ENCODE data around the gene NANOS3.

NANOS3 gene

DNA sequence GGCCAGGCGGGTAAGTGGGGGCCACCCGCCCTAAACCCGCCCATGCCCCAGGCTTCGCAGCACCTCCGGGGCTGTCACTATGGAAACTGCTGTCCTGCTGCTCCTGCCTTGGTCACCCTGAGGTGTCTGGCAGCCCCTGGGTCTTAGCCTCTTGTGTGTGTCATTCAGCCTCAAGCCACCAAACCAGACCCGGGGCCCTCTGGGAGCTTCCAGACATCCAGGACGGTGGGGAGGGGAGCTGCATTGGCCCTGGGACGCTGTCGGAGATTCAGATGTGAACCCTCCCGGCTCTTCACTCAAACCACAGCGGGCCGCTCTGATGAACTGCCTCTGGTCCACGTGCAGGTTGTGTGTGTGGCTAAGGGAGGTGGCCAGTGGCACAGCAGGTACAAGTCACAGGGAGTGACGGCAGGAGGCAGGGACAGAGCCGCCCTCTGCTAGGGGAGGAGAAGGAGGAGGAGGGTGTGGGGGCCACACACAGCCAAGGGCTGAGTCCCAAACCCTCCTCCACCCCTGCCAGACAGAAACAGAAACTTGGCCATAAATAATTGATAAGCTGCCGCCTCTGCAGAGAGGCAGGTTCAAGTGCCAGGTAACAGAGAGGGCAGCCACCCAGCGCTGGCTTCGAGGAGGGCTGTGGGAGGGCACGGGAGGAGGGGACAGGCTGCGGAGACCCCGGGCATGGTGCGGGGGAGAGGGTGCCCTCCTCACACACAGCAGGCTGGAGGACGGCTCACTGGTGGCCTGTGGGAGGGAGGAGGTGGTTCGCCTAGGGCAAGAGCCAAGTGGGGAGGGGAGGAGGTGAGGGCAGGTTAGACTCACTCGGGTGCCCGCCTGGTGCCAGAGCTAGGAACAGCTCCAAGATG is 8.0 kb downstream of the NANOS3 start:
- no peak overlapping the region for H3K4me3 ChIP-seq (ENCODE audit: low read depth, low read length)
- no peak for TF ChIP-seq CTCF (IDR thresholded peaks at IDR 0.05; ENCODE audit: low read depth, low read length, missing control alignments)
- no peak for DNase-seq (ENCODE audit: low read depth)

DNA sequence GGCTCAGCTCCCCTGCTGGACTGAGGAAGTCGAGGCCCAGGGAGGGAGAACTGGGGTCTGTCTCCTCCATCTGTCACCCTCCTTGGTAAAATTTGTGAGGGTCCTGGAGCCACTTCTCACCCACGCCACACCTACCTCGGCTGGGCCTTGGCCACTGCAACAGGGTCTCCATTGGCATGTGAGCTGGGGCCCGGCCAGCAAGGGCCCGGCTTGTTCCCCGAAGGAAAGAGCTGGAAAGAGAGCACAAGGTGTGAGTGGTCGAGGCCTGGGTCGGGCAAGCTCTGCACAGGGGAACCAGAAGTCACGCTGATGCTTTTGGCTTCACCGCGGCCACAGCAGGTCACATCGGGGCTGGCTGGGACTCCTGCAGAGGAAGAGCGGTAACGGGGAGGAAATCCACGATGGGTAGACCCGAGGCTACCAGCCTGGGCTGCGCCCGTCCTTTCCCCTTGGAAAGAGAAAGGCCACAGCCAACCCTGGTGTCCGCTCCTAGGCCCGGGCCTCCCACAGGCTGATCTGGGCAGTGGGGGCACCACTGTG is 9.0 kb downstream of the NANOS3 start:
- DNase-seq (ENCODE audit: low read depth): no peak
- no peak overlapping the region for H3K4me3 ChIP-seq (ENCODE audit: low read depth, low read length)
- no peak for TF ChIP-seq CTCF (IDR thresholded peaks at IDR 0.05; ENCODE audit: low read depth, low read length, missing control alignments)

- no peak for TF ChIP-seq CTCF (IDR thresholded peaks at IDR 0.05; ENCODE audit: low read depth, low read length, missing control alignments)
- no peak overlapping the region for H3K4me3 ChIP-seq (ENCODE audit: low read depth, low read length)
- DNase-seq (ENCODE audit: low read depth): no peak
These were observed 10.1 kb downstream of the NANOS3 start for GRCh38 chr19:13887018-13887436.

GRCh38 chr19:13887517-13887916 is 10.6 kb downstream of the NANOS3 start:
- TF ChIP-seq CTCF (IDR thresholded peaks at IDR 0.05; ENCODE audit: low read depth, low read length, missing control alignments): no peak
- no peak overlapping the region for H3K4me3 ChIP-seq (ENCODE audit: low read depth, low read length)
- DNase-seq (ENCODE audit: low read depth): no peak

GRCh38 chr19:13888281-13888680 is 11.3 kb downstream of the NANOS3 start:
- TF ChIP-seq CTCF (IDR thresholded peaks at IDR 0.05; ENCODE audit: low read depth, low read length, missing control alignments): no peak
- DNase-seq (ENCODE audit: low read depth): no peak
- H3K4me3 ChIP-seq (ENCODE audit: low read depth, low read length): no peak overlapping the region

GRCh38 chr19:13890136-13890535 is 13.2 kb downstream of the NANOS3 start:
- DNase-seq (ENCODE audit: low read depth): no peak
- TF ChIP-seq CTCF (IDR thresholded peaks at IDR 0.05; ENCODE audit: low read depth, low read length, missing control alignments): no peak
- H3K4me3 ChIP-seq (ENCODE audit: low read depth, low read length): no peak overlapping the region

Measured in GM12864 (cell line).